GM19397 (cell line): ENCODE measurements around the gene RPL5.
"Not testable (repeated sequence)": the region's sequence is repeated elsewhere in the genome, so short reads cannot be mapped to it uniquely, and the experiment has no call there.

Experiments used
- ATAC-seq: cut with Tn5 transposase; IDR thresholded peaks from one replicate; pipeline ENCODE4 v1.9.1; 2021; ENCODE audit warnings: mild to moderate bottlenecking, moderate library complexity; ENCODE audit not compliant: unreplicated experiment

RPL5 gene

GRCh38 chr1:92831762-92832536 is at the start of gene RPL5:
TSS of gene RPL5 (plus strand) at chr1:92832040. CDS start at chr1:92832115, 75 bp downstream.
- peak; percentile 95 for ATAC-seq

GRCh38 chr1:92783550-92783949 is 48.3 kb upstream of the RPL5 start:
- ATAC-seq: not testable (repeated sequence)

- ATAC-seq: no peak
Observed at GRCh38 chr1:92784021-92784638, 47.7 kb upstream of the RPL5 start.

DNA sequence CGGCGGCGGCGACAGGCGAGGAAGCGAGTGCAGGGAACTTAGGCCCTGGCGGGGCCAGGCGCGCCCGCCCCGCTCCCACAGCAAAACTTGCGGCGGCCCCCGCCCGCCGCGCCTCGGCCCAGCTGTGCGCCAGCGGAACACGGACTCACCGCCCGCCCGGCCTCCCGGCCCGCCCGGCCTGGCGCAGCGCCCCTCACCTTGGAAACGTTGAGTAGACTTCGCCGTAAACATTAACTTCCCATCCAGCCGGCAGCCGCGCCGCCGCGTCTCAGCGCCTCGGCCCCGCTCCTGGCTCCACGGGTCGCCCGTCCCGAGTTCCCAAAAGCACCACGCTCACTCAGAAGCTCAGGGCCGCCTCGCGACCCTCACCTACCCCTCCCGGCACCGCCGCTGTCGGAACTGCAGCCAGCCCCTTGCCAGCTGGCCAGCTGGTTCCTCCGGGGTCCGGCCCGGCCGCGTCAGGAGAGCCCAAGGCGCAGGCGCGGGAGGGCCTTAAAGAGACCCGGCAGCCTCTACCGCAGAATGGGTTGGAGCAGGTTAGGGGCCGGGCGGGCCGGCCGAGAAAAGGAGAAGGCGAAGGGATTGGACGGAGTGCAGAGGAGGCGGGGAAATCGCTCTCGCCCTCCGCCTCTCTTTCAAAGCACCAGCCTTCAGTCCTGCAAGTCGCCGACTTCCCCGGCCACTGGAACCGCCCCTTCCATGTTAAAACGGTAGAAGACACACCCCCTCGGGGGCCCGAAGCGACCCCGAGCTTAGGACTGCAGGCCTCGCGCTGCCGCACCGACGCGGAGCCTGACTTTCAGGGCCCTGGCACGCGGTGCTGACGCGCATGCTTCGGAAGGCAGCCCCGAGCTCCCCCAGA is 47.0 kb upstream of the RPL5 start, which contains the start of gene EVI5:
TSS of gene EVI5 (minus strand) at position 470 of the 862 bp plus-strand sequence. CDS start 48,562 bp downstream, outside the sequence.
- peak; percentile 95 for ATAC-seq

- ATAC-seq: no peak
Observed at GRCh38 chr1:92786111-92786901, 45.5 kb upstream of the RPL5 start.

DNA sequence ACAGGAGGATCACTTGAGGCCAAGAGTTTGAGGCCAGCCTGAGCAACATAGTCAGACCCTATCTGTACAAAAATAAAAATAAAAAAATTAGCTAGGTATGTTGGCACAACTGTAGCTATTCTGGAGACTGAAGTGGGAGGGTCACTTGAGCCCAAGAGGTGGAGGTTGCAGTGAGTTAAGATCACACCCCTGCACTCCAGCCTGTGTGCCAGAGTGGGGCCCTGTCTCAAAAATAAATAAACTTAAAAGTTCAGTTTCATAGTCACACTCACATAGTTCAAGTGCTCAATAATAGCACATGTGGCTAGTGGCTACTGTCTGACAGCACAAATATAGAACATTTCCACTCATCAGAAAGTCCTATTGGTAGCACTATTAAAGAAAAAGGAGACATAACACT is 41.8 kb upstream of the RPL5 start:
- ATAC-seq: no peak

DNA sequence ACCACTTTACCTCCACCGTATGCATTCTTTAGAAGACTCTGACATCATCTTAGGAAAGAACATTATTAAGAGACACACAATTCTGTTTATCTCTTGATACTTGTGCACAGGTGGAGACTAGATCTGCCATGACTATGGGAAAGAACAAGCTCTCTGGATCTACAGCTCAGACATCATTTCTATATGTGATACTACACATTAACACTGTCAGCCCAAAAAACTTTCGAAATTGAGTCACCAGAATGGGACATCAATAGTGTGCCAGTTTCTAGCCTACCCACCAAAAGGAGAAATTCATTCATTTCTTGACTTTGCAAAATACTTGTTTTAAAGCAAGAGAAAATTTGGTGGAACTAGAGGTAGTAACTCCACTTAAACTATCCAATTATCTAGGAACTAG is 41.0 kb upstream of the RPL5 start:
- no peak for ATAC-seq

DNA sequence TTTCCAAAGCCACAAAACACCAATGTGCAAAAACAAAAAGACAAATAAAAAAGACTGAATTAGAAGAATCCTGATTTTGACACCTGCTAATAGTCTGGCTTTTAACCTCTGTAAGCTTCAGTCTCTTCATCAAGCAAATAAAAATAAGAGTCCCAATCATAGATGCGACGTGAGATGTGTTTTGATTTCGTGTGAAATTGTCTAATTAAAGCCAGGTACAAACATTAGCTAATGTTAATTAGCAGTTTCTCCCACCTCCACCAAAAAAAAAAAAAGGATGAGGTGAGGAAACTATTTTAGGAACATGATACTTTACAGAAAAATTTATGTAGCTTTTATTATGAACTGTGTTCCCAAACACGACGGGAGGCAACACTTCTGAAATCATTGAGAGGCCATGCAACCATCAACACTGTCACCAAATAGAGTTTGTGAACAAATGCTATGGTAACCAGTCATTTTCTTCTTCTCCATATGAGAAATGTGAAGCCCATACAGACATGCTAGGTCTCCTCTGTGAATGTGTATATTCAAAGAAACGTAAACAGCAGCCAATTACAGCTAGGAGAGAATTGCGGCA is 40.3 kb upstream of the RPL5 start:
- no peak for ATAC-seq

DNA sequence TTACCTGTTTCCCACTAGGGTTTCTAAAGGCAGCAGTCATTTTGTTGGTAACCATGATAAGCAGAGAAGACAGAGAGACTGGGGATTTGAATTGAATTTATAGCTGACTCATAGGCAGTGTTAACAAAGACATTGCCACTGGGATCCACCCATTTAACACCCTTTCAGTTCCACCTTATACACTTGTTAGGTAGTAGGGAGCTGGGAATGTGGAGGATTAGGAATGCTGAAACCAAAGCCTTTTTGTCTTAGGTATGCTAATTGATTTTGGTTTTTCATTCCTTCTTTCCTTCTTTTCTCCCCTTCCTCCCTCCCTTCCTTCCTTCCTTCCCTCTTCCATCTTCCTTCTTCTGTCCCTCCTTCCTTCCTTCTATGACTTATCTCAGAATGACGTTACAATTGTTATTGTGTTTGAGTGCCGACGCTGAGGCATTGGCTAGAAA is 39.5 kb upstream of the RPL5 start:
- no peak for ATAC-seq

DNA sequence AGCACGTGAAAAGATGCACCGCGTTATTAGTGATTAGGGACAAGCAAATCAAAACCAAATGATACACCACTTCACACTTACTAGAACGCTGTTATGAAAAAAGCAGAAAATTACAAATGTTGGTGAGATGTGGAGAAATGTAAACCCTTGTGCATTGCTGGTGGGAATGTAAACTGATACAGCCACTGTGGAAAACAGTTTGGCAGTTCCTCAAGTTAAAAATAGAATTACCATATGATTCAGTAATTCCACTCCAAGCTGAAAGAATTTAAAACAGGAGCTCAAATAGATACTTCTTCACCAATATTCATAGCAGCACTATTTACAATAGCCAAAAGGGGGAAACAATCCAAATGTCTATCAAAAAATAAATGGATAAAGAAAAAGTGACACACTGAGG is 36.7 kb upstream of the RPL5 start:
- no peak for ATAC-seq

DNA sequence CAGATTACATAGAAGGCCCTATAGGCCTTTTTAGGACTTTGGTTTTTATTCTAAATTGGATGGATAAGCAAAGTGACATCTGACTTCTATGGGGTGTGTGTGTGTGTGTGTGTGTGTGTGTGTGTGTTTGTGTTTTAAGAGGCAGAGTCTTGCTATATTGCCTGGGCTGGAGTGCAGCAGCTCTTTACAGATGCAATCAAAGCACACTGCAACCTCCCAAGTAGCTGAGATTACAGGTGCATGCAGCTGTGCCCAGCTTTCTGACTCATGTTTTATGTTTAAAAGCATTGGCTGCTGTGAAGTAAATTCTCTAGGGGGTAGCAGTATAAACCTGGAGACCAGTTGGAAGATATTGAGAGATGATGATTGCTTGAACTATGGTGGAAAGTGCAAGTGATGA is 34.5 kb upstream of the RPL5 start:
- no peak for ATAC-seq

DNA sequence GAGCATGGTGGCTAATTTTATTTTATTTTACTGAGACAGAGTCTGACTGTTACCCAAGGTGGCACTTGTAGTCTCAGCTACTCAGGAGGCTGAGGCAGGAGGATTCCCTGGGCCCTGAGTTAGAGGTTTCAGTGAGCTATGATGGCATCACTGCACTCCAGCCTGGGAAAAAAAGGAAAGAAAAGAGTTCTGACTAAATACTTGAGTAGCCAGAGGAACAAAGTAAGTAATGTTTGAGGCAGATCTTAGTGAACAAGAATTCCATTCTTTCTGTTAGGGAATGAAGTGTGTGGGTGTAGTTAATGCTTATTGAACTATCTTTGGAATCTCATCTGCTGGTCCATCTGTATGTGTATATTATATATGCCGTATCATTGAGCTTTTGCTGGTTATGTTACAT is 33.9 kb upstream of the RPL5 start:
- ATAC-seq: no peak

- ATAC-seq: no peak
Observed at GRCh38 chr1:92803140-92803887, 28.5 kb upstream of the RPL5 start.

GRCh38 chr1:92804721-92805201 is 27.1 kb upstream of the RPL5 start:
- ATAC-seq: no peak

DNA sequence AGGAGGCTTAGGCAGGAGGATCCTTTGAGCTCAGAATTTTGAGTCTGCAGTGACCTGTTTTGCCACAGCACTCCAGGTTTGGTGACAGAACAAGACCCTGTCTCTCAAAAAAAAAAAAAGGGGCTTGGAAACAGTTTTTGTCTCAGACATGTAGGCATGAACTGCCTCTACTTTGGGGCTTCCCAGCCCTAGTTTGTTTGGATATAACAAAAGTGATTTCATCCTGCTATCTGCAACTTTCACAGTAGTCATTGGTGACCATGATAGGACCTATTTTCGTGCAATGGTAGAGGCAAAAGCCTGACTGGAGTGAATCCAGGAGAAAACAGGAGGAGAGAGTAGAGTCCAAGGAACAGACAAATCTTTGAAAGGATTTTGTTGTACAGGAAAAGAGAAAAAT is 26.6 kb upstream of the RPL5 start:
- no peak for ATAC-seq

DNA sequence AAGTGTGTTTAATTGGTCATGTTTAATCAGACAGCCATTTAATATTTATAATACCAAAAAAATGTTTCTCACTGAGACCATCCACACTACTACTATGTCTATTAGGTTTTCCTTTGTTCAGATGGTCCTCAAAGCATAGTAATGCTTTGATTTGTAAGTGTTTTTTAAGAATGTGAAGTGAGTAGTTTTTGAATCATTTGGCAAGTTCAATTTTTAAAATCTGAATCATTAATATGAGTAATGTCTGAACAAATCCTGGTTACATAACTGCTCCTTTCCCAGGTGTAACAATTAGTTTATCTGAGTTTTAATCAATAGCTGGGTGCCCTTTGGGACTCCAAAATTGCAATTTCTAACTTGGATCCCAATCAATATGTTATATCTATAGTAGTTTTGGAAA is 23.5 kb upstream of the RPL5 start:
- ATAC-seq: no peak

DNA sequence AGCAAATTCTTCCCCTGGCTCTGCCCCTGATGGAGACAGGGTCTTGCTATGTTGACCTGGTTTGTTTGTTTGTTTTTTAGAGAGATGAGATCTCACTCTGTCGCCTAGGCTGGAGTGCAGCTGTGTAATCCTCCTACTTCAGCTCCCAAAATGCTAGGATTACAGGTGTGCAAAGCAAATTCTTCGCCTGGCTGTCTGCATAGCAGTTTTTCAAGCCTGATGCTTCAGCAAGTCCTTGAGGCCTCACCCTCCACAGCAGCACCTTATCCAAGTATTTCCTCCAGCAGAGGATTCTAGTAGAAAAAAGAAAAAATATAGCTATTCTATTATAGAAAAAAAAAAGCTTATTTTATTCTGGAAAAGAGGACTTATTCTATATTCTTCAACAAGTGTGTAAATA is 15.1 kb upstream of the RPL5 start:
- ATAC-seq: no peak

GRCh38 chr1:92817137-92817697 is 14.6 kb upstream of the RPL5 start:
- ATAC-seq: no peak
